Kidney epithelial cell (primary cell): ENCODE data around the gene OAS2. TPM values are rescaled to one million over a fixed set of nuclear protein-coding genes. Genes with fewer than 3 reads are reported as not detected.

Experiments
- DNase-seq: peaks from one replicate; pipeline ENCODE4 v3.0.0-alpha.2; 2010; ENCODE audit warnings: low read depth
- H3K27me3 ChIP-seq: 2 replicates; pipeline ENCODE4 v1.6.0; 2011; ENCODE audit warnings: low read length; ENCODE audit not compliant: control insufficient read depth, insufficient read depth
- H3K36me3 ChIP-seq: 2 replicates; pipeline ENCODE4 v1.5.1; 2011; ENCODE audit warnings: low read length; ENCODE audit not compliant: control insufficient read depth, insufficient read depth
- H3K4me3 ChIP-seq: 2 replicates; pipeline ENCODE4 v1.5.1; 2011; ENCODE audit warnings: low read depth, mild to moderate bottlenecking, control low read depth, low read length
- total RNA-seq: library from RNA; depleted of rRNA; stranded (reverse); fragments of >200 nt; gene quantifications from 2 replicates; pipeline ENCODE4 v1.2.3, GENCODE V29; 2015
- TF ChIP-seq, protein P1 (sequence below): IDR thresholded peaks from 2 replicates; pipeline ENCODE4 v1.5.1; 2011; ENCODE audit warnings: mild to moderate bottlenecking, moderate library complexity, low read length, control low read depth, inconsistent platforms; ENCODE audit not compliant: insufficient read depth, poor library complexity, severe bottlenecking

OAS2 gene, protein sequence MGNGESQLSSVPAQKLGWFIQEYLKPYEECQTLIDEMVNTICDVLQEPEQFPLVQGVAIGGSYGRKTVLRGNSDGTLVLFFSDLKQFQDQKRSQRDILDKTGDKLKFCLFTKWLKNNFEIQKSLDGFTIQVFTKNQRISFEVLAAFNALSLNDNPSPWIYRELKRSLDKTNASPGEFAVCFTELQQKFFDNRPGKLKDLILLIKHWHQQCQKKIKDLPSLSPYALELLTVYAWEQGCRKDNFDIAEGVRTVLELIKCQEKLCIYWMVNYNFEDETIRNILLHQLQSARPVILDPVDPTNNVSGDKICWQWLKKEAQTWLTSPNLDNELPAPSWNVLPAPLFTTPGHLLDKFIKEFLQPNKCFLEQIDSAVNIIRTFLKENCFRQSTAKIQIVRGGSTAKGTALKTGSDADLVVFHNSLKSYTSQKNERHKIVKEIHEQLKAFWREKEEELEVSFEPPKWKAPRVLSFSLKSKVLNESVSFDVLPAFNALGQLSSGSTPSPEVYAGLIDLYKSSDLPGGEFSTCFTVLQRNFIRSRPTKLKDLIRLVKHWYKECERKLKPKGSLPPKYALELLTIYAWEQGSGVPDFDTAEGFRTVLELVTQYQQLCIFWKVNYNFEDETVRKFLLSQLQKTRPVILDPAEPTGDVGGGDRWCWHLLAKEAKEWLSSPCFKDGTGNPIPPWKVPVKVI
- total RNA-seq, result 1.0 and 3.6 TPM in 2 replicates

DNA sequence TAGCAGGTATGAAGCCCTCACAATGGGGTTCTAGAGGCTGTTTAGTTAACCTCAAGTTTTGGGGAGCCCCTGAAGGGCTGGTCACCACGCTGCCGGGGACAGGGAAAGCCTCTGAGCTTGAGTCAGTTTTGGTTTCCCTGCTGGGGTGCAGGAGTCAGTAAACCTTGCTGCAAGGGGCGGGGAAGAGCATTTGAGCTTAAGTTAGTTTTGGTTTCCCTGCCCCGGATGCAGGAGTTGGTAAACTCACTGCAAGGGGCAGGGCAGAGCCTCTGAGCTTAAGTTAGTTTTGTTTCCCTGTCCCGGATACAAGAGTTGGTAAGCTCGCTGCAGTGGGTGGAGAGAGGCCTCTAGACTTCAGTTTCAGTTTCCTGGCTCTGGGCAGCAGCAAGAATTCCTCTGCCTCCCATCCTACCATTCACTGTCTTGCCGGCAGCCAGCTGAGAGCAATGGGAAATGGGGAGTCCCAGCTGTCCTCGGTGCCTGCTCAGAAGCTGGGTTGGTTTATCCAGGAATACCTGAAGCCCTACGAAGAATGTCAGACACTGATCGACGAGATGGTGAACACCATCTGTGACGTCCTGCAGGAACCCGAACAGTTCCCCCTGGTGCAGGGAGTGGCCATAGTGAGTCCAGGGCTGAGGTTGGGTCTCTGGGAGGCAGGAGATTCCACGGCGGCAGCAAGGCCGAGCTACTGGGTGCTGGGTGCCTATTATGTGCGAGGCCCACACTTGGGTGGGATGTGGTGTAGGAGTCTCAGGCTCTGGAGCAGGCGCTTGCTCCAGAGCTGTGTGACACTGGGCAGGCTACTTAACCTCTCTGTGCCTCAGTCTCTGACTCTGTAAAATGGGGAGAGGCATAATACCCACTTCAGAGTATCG is at the start of gene OAS2:
OAS2 (plus strand) TSS at position 357 of the 878 bp plus-strand sequence; CDS start at position 447, 90 bp downstream.
- no peaks in the 10 kb centered on the region for H3K27me3 ChIP-seq
- H3K4me3 ChIP-seq, result no peak within 1 kb of the TSS
- DNase-seq, result no peak
- TF ChIP-seq, protein P1, sequence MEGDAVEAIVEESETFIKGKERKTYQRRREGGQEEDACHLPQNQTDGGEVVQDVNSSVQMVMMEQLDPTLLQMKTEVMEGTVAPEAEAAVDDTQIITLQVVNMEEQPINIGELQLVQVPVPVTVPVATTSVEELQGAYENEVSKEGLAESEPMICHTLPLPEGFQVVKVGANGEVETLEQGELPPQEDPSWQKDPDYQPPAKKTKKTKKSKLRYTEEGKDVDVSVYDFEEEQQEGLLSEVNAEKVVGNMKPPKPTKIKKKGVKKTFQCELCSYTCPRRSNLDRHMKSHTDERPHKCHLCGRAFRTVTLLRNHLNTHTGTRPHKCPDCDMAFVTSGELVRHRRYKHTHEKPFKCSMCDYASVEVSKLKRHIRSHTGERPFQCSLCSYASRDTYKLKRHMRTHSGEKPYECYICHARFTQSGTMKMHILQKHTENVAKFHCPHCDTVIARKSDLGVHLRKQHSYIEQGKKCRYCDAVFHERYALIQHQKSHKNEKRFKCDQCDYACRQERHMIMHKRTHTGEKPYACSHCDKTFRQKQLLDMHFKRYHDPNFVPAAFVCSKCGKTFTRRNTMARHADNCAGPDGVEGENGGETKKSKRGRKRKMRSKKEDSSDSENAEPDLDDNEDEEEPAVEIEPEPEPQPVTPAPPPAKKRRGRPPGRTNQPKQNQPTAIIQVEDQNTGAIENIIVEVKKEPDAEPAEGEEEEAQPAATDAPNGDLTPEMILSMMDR, result no peak
- H3K36me3 ChIP-seq, result no peaks in the 10 kb centered on the region

DNA sequence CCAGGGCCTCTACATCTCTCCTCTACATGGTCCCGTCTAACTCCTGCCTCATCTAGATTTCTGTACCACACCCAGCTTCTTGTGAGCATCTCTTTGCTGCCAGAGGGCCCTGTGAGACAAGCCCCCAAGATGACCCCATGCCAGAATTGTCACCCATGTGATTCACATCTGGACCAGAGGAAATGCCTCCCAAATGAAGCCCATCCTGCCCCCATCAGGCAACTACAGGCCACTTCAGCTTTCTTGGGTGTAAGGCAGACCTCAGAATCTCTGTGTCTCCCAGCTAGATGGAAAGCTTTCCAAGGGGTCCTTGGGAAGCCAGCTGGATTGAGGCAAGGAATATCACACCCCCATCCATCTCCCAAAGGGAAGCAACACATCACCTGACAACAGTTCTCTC is 49.3 kb upstream of the OAS2 start:
- no peak for DNase-seq
- H3K27me3 ChIP-seq, result no peaks in the 10 kb centered on the region
- H3K36me3 ChIP-seq, result no peaks in the 10 kb centered on the region
- TF ChIP-seq, protein P1, result no peak
- no peak overlapping the region for H3K4me3 ChIP-seq

DNA sequence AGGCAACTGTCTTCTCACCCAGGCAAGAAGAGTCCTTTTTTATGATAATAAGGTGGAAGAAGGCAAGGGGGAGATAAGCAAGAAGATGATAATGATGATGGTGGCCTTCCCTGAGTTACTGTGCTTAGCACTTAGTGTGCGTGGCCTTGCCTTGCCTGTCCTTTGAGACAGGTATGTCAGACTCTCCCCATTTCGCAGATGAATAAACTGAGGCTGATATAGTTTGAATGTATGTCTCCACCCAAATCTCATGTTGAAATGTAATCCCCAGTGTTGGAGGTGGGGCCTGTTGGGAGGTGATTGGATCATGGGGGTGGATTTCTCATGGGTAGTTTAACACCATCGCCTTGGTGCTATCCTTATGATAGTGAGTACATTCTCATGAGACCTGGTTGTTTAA is 48.6 kb upstream of the OAS2 start:
- TF ChIP-seq, protein P1, result no peak

DNA sequence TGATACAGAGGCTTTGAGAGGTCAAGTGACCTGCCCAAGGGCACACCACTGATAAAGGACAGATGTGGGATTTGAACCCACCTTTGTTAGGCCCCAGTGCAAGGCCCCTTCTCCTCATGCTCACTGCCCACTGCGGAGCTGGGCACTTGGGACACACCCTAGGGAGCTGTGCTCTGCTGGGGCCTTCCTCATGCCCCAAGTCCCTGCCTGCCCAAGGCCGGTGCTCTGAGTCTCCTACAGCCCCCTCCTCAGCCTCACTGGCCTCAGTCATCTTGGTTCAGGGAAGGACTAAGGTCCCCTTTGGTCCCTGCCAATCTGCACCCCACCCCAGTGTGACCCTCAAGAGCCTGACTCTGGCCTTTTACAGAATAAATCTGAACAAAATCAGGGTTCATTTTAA is 48.0 kb upstream of the OAS2 start:
- TF ChIP-seq, protein P1, result no peak
- no peak for DNase-seq
- no peak overlapping the region for H3K4me3 ChIP-seq
- no peaks in the 10 kb centered on the region for H3K27me3 ChIP-seq
- H3K36me3 ChIP-seq, result no peaks in the 10 kb centered on the region

More for the DNA sequence above, 48.6 kb upstream of the OAS2 start:
- Histone ChIP-seq H3K27me3 (no peaks in the 10 kb centered on the region), H3K36me3 (no peaks in the 10 kb centered on the region), H3K4me3 (no peak overlapping the region)
- DNase-seq, result no peak

DNA sequence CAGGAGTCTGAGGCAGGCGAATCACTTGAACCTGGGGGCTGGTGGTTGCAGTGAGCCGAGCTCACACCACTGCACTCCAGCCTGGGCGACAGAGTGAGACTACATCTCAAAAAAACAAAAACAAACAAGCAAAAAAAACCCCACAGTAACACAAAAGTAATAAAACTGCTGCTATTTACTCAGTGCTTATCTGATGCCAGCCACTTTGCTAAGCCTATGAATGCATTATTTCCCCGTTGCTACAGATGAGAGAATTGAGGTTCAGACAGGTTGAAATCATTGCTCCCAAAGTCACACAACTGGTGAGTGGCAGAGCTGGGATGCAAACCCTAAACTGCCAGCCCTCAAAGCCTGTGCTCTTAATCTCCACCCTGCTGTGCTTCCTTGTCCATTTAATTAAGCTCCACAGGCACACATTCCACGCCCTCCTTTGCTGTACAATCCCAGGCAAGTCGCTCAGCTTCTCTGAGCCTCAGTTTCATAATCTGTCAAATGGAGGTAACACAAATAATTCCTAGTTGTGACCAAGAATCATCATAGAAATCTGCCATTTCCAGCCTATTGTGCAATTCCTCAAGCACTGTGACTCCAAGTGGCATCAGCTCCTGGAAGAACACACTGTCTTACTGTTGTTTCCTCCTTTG is 45.7 kb upstream of the OAS2 start:
- TF ChIP-seq, protein P1, result no peak
- no peak for DNase-seq
- Histone ChIP-seq H3K4me3 (no peak overlapping the region), H3K36me3 (no peaks in the 10 kb centered on the region), H3K27me3 (no peaks in the 10 kb centered on the region)
